HL-60/S4 treated with retinoic acid at 250 ng/mL for 4 days and 3 days (cell line): Measurements from ENCODE around the gene CIDEB.

ENCODE experiments used
- in situ Hi-C: fragments of 300-500 bp; cut with MboI; formaldehyde crosslinking; loops from 2 replicates; pipeline ENCODE4 v1.7.0; 2022; ENCODE audit warnings: low sequenced_read_pairs

CIDEB gene

GRCh38 chr14:24271134-24271833 is 36.5 kb downstream of the CIDEB start, which contains the start of gene RABGGTA:
TSS of gene RABGGTA (minus strand) at chr14:24271597. CDS start at chr14:24271115, 482 bp downstream.
- in situ Hi-C loops: no loop called here

GRCh38 chr14:24270537-24271133 is 37.1 kb downstream of the CIDEB start:
- in situ Hi-C loops: no loop called here

- in situ Hi-C loops: no loop called here
Measured at GRCh38 chr14:24269910-24270536, 37.8 kb downstream of the CIDEB start.

GRCh38 chr14:24269368-24269767 is 38.4 kb downstream of the CIDEB start:
- in situ Hi-C loops: no loop called here

- in situ Hi-C loops: no loop called here
Measured at GRCh38 chr14:24268225-24268624, 39.6 kb downstream of the CIDEB start.

GRCh38 chr14:24267516-24267915 is 40.3 kb downstream of the CIDEB start:
- in situ Hi-C loops: no loop called here

- in situ Hi-C loops: no loop called here
Measured at GRCh38 chr14:24266344-24267244, 41.2 kb downstream of the CIDEB start.

- in situ Hi-C loops: no loop called here
Measured at GRCh38 chr14:24264298-24264697, 43.5 kb downstream of the CIDEB start.

- in situ Hi-C loops: no loop called here
Measured at GRCh38 chr14:24263848-24264247, 43.9 kb downstream of the CIDEB start.

GRCh38 chr14:24262821-24263733 is 44.7 kb downstream of the CIDEB start, which contains the start of gene TGM1:
TSS of gene TGM1 (minus strand) at chr14:24263177. CDS start at chr14:24262352, 825 bp downstream.
- in situ Hi-C loops: no loop called here

- in situ Hi-C loops: no loop called here
Measured at GRCh38 chr14:24261969-24262327, 45.8 kb downstream of the CIDEB start.

- in situ Hi-C loops: no loop called here
Measured at GRCh38 chr14:24261256-24261968, 46.4 kb downstream of the CIDEB start.

- in situ Hi-C loops: no loop called here
Measured at GRCh38 chr14:24260780-24261157, 47.0 kb downstream of the CIDEB start.

- in situ Hi-C loops: no loop called here
Measured at GRCh38 chr14:24260026-24260779, 47.6 kb downstream of the CIDEB start.

GRCh38 chr14:24259282-24260025 is 48.3 kb downstream of the CIDEB start:
- in situ Hi-C loops: no loop called here

- in situ Hi-C loops: no loop called here
Measured at GRCh38 chr14:24258548-24259265, 49.1 kb downstream of the CIDEB start.

- in situ Hi-C loops: no loop called here
Measured at GRCh38 chr14:24258119-24258518, 49.7 kb downstream of the CIDEB start.
